HG03196 (cell line): ENCODE measurements around the gene RTEL1.

ENCODE experiments used
- ATAC-seq: cut with Tn5 transposase; IDR thresholded peaks from one replicate; pipeline ENCODE4 v1.9.1; 2021; ENCODE audit not compliant: unreplicated experiment

Gene RTEL1

DNA sequence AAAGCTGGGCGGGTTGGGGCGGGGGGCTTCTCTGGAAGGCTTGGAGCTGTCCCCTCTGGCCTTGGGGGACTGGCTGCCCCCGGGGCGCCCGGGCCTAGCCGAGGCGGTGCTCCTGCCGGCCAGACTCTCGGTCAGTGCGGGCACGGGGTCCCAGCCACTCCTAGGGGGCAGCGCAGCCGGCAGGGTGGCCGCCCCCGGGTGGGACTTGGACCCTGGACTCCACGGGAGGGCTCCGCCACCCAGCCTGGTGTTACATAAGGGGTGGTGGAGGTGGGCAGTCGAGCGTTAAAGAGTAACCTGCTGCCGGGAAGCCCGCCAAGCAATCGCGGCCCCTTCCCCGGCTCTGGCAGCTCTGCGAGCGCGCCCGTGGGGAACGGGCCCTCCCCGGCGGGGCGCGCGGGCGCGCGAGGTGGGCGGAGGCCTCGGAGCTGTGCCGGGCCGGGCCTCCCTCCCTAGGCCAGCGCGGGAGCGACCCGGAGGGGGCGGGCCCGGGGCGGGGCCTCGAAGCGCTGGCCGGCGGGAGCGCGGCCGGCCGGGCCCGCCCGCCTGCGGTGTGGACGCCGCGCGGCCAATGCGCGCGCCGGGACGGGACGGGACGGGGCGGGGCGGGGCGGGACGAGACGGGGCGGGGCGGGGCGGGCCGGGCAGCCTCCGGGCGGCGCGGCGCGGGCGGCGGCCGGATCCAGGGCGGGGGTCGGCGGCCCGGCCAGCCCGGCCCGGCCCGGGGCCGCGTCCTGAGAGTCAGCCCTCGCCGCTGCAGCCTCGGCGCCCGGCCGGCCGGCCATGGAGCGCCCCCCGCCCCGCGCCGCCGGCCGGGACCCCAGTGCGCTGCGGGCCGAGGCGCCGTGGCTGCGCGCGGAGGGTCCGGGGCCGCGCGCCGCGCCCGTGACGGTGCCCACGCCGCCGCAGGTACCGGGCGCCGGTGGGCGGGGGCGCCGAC is 81.3 kb downstream of the RTEL1 start, which contains the start of gene SLC2A4RG:
Gene SLC2A4RG (plus strand): TSS at position 647 of the 940 bp plus-strand sequence. CDS start 137 bp downstream, at position 784.
- ATAC-seq: peak; percentile 47

DNA sequence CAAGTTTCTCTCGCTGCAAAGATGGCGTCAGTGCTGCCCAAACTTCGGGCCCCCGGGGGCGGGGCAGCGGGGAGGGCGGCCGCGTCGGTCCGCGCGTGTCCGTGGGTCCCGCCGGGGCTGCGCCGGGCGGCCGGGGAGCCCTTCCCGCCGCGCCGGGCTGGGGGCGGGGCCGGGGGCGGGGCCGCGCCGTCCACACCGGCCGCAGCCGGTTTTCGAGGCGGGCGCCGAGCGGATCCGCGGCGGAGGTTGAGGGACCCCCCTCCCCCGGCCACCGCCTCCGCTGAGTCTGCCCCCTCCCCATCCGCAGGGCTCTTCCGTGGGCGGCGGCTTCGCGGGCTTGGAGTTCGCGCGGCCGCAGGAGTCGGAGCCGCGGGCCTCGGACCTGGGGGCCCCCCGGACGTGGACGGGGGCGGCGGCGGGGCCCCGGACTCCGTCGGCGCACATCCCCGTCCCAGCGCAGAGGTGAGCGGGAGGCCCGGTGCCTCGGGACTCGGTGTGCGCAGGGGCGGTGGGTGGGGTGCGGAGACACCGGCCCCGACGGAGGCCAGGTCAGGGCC is 82.0 kb downstream of the RTEL1 start:
- ATAC-seq: no peak

DNA sequence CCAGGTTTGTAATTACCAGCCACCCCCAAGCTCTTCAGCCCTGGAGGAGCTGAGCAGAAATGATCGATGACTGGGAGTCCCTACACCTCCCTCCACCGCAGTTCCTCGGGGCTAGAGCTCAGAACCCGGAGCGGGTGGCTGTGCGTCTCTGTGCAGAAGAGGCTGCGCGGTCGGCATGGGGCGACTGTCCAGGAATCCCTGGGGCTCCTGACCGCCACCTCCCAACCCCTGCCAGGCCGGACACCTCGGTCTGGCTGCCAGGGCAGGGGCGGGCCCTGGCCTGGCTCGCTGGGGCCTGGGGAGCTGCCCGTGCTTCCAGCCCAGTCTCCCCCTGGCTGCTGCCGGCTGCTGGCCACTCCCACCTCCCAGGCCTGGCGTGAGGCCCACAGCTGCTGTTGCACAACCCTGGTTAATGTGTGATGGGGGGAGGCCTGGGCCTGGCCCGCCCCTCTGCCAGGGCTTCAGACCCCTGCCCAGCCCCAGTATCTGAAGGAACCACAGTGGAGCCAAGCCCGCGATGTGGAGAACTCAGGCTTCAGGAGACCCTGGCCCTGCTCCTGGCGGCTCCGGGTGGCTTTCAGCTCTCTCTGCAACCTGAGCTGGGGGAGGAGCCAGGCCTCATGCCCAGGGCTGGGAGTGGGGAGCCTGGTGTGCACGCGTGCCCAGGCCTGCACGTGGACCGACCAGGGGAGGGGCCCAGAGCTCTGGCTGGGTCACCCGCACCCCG is 82.7 kb downstream of the RTEL1 start:
- ATAC-seq: no peak

DNA sequence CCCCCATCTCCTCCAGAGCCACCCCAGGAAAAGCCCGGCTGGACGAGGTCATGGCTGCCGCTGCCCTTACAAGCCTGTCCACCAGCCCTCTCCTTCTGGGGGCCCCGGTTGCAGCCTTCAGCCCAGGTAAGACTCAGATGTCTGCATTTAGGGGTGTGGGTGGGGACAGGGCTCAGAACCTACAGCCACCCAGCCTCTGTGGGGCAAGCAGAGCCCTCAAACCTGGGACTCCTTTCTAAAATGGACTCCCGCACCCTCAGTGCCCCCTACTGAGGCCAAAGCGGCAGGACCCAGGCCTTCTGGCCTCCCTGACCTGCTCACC is 83.2 kb downstream of the RTEL1 start:
- no peak for ATAC-seq

DNA sequence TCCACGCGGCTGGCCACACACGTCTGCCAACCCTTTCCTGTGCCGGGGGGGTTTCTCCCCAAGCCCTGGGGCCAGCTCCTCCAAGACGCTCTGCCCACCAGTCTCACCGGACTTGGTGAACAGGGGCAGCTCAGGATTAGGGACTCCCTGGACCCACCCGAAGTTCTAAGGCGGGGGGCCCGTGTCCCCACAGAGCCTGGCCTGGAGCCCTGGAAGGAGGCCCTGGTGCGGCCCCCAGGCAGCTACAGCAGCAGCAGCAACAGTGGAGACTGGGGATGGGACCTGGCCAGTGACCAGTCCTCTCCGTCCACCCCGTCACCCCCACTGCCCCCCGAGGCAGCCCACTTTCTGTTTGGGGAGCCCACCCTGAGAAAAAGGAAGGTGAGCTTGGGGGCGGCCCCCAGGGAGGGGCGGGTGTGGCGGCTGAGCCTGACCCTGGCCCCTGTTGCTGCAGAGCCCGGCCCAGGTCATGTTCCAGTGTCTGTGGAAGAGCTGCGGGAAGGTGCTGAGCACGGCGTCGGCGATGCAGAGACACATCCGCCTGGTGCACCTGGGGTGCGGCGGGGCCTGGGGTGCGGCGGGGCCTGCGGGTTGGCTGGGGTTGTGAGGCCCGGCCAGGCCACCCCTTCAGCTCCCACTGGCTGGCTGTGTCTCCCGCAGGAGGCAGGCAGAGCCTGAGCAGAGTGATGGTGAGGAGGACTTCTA is 83.7 kb downstream of the RTEL1 start:
- no peak for ATAC-seq

DNA sequence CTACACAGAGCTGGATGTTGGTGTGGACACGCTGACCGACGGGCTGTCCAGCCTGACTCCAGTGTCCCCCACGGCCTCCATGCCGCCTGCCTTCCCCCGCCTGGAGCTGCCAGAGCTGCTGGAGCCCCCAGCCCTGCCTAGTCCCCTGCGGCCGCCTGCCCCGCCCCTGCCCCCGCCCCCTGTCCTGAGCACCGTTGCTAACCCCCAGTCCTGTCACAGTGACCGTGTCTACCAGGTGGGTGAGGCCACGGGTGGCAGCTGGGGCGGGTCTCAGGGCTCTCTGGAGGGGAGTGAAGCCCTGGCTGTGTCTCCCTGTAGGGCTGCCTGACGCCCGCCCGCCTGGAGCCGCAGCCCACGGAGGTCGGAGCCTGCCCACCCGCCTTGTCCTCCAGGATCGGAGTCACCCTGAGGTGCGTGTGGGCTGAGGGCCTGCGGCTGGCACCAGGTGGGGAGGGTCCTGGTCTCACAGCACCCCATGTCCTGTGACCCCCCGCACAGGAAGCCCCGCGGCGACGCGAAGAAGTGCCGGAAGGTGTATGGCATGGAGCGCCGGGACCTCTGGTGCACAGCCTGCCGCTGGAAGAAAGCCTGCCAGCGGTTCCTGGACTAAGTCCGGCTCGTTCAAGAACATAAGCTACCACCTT is 84.4 kb downstream of the RTEL1 start:
- no peak for ATAC-seq

DNA sequence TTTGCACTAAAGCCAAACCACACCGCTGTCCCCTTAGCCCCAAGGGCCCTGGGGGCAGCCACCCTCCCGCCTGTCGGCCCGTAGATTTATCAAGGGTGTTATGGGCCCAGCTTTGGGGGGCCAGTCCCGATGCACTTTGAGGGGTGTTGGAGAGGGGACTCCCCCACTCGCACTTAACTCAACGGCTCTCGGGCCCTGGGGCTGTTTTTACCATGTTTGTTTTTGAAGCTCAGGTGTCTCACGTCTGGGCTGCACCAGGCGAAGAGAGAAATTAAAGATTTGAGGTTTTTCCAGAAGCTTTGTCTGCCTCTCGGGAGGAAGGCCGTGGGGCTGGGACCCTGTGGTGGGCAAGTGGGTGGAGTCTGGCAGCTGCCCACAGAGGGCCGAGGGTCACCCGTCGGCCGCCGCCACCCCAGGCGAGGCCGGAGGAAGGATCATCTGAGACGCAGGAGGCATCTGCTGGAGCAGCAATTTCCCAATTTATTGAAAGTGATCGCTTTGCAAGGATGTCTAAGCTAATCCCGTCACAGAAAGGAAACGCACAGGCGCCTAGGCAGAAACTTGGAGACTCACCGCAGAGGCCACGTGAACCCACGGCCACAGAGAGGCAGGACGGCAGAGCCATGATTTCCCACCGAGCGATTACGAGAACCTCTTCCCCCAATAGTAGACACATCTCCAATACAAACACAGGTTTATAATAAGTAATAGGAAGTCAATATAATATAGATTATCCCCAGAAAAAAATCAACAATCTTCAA is 85.3 kb downstream of the RTEL1 start:
- no peak for ATAC-seq

DNA sequence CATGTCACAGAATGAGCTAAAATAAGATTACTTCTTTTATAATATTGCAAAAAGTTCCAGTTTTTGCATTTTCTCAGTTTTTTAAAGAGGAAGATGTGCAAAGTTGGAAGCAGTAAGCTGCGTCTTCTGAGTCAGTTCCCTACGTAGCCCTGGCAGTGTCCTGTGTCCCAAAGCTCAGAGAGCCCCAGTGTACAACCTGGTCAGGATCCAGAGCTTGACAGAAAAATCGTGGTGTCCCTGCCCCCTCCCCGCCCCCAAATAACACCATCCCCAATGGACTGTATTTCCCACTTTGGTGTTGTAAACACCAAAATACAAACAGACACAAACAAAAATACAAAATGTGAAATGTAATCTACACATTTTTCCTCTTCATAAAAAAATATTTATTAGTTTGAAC is 86.0 kb downstream of the RTEL1 start:
- no peak for ATAC-seq

DNA sequence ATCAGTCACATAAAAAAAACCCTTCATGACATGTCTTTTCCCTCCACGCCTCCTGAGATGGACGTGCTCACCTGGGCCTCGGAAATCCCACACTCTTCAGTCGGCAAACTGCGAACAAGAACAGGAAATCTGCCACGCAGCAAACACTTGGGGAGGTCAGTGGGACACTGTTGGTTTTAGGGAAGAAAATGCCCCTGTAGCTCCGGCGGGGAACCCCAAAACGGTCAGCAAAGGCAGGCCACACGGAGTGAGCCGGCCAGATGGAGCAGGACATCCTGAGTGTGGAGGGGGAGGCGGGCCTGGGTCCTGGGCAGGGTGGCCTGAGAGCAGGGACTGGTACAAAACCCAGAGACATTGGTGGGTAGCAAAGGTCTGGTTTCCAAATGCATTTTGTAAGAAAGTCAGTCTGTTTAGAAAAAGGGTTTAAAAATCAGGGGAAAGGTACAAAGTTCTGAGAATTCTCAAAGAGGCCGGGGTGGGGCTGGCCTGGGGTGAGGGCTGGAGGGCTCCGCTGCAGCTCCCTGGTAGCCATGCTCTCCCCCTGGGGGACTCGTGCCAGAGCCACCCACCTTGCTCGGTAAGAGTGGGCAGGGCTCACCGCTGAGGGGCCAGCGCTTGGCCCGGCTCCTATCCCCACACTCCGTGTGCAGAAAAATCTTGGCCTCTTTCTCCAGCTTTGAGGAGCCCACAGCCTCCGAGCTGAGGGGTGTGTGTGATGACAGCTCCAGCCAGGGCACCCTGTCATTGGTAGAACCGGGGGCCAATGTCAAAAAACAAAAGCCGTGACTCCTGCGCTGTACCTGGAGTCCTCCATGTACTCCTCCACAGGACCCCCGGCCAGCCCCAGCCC is 86.7 kb downstream of the RTEL1 start:
- ATAC-seq: no peak

DNA sequence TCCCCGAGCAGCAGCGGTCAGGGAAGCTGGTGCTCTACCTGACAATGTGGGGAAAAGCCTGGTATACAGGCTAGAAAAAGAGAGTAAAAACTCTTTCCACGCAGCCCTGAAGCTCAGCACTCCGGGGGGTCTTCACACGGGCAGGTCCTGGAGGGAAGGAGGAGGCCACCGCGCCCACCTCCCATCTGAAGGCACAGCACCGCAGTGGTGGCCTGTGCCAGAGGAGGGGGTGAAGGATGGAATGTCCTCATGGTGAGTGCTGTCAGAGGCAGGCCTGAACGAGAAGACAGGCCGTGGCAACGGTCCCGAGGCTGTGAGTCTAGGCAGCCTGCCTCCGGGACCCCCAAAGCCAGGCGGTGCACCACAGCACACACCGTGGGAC is 87.3 kb downstream of the RTEL1 start:
- no peak for ATAC-seq
